ENCODE results near the gene KCNQ4.

Gene KCNQ4

GRCh38 chr1:40796939-40797667 is 13.5 kb downstream of the KCNQ4 start:
- no peak for DNase-seq

GRCh38 chr1:40797668-40798010 is 14.1 kb downstream of the KCNQ4 start:
- no peak for DNase-seq

GRCh38 chr1:40798366-40799281 is 15.0 kb downstream of the KCNQ4 start:
- no peak for DNase-seq

GRCh38 chr1:40799351-40799867 is 15.8 kb downstream of the KCNQ4 start:
- no peak for DNase-seq

GRCh38 chr1:40801742-40802077 is 18.1 kb downstream of the KCNQ4 start:
- DNase-seq, result no peak

- peak; percentile 90 for DNase-seq
Observed at GRCh38 chr1:40802078-40802741, 18.6 kb downstream of the KCNQ4 start.

- no peak for DNase-seq
Observed at GRCh38 chr1:40802742-40803113, 19.1 kb downstream of the KCNQ4 start.

GRCh38 chr1:40803447-40803846 is 19.9 kb downstream of the KCNQ4 start:
- DNase-seq, result no peak

- DNase-seq, result no peak
Observed at GRCh38 chr1:40803902-40804301, 20.3 kb downstream of the KCNQ4 start.

- DNase-seq, result no peak
Observed at GRCh38 chr1:40806240-40806639, 22.7 kb downstream of the KCNQ4 start.

- DNase-seq, result no peak
Observed at GRCh38 chr1:40806731-40807695, 23.4 kb downstream of the KCNQ4 start.

- no peak for DNase-seq
Observed at GRCh38 chr1:40808002-40808401, 24.4 kb downstream of the KCNQ4 start.

GRCh38 chr1:40808444-40808843 is 24.9 kb downstream of the KCNQ4 start:
- no peak for DNase-seq

GRCh38 chr1:40808909-40809308 is 25.3 kb downstream of the KCNQ4 start:
- DNase-seq, result no peak

- DNase-seq, result no peak
Observed at GRCh38 chr1:40810927-40811326, 27.3 kb downstream of the KCNQ4 start.

GRCh38 chr1:40815420-40815819 is 31.8 kb downstream of the KCNQ4 start:
- no peak for DNase-seq

GRCh38 chr1:40817791-40818263 is 34.2 kb downstream of the KCNQ4 start:
- no peak for DNase-seq

GRCh38 chr1:40818264-40818961 is 34.8 kb downstream of the KCNQ4 start:
- peak; percentile 91 for DNase-seq

GRCh38 chr1:40819101-40819500 is 35.5 kb downstream of the KCNQ4 start:
- no peak for DNase-seq

- no peak for DNase-seq
Observed at GRCh38 chr1:40820251-40820797, 36.7 kb downstream of the KCNQ4 start.
